Fibroblast of lung (primary cell): ENCODE data around the gene LIN52. TPM values are rescaled to one million over a fixed set of nuclear protein-coding genes. Genes with fewer than 3 reads are reported as not detected.

ENCODE experiments used
- DNase-seq, 2 donors: peaks; one replicate each; pipeline versions ENCODE4 v3.0.0 to v3.0.0-alpha.2; 2010; ENCODE audit warnings: low read depth in 2 of 2
- H2AFZ ChIP-seq: 2 replicates; pipeline ENCODE4 v1.5.1; 2012; ENCODE audit warnings: low read length, control low read depth, inconsistent platforms
- H3K27ac ChIP-seq: 2 replicates; pipeline ENCODE4 v1.5.1; 2011; ENCODE audit warnings: low read length, control low read depth; ENCODE audit not compliant: insufficient read depth
- H3K27me3 ChIP-seq: 2 replicates; pipeline ENCODE4 v1.5.1; 2011; ENCODE audit warnings: mild to moderate bottlenecking, low read length; ENCODE audit not compliant: control insufficient read depth, insufficient read depth
- H3K36me3 ChIP-seq: 2 replicates; pipeline ENCODE4 v1.5.1; 2011; ENCODE audit warnings: low read length; ENCODE audit not compliant: control insufficient read depth, insufficient read depth
- H3K4me1 ChIP-seq: 2 replicates; pipeline ENCODE4 v1.5.1; 2011; ENCODE audit warnings: low read length; ENCODE audit not compliant: control insufficient read depth, insufficient read depth; ENCODE audit errors: extremely low read depth
- H3K4me2 ChIP-seq: 2 replicates; pipeline ENCODE4 v1.5.1; 2011; ENCODE audit warnings: low read length, control low read depth; ENCODE audit not compliant: insufficient read depth; ENCODE audit errors: extremely low read depth
- H3K4me3 ChIP-seq, 4 experiments: fragments of 200-600 bp in 1 of 4; sonication (generic) in 1 of 4; replicated peaks in 1 of 4; 2 replicates each; pipeline ENCODE4 v1.5.1; 2011 to 2016; ENCODE audit warnings: low read length in 4 of 4, low read depth in 3 of 4, mild to moderate bottlenecking in 3 of 4, control low read depth in 2 of 4, inconsistent platforms in 1 of 4, mixed read lengths in 1 of 4; ENCODE audit not compliant: insufficient read depth in 1 of 4; ENCODE audit errors: control extremely low read depth in 1 of 4
- H3K79me2 ChIP-seq: 2 replicates; pipeline ENCODE4 v1.5.1; 2012; ENCODE audit warnings: mild to moderate bottlenecking, low read length, inconsistent platforms; ENCODE audit not compliant: control insufficient read depth, insufficient read depth
- H3K9ac ChIP-seq: 2 replicates; pipeline ENCODE4 v1.5.1; 2011; ENCODE audit warnings: mild to moderate bottlenecking, low read length, control low read depth; ENCODE audit not compliant: insufficient read depth
- H3K9me3 ChIP-seq: 2 replicates; pipeline ENCODE4 v1.5.1; 2012; ENCODE audit warnings: low read depth, low read length; ENCODE audit not compliant: control insufficient read depth, insufficient read depth
- H4K20me1 ChIP-seq: 2 replicates; pipeline ENCODE4 v1.5.1; 2011; ENCODE audit warnings: low read length; ENCODE audit not compliant: control insufficient read depth, insufficient read depth; ENCODE audit errors: extremely low read depth
- CTCF ChIP-seq, 2 donors: IDR thresholded peaks in 1 of 2; conservative IDR thresholded peaks in 1 of 2; 1 replicate in 1 of 2; 2 replicates in 1 of 2; pipeline ENCODE4 v1.5.1; 2011 to 2012; ENCODE audit warnings: low read length in 2 of 2, control low read depth in 1 of 2, inconsistent platforms in 1 of 2, low read depth in 1 of 2, mild to moderate bottlenecking in 1 of 2
- EZH2 ChIP-seq: IDR thresholded peaks from 2 replicates; pipeline ENCODE4 v1.5.1; 2012; ENCODE audit warnings: low read length, control low read depth, mild to moderate bottlenecking; ENCODE audit errors: missing control alignments
- polyA plus RNA-seq, 2 donors: library from polyadenylated mRNA; depleted of rRNA in 1 of 2; stranded (reverse) in 1 of 2; unstranded in 1 of 2; fragments of >200 nt; gene quantifications; 2 replicates each; pipeline ENCODE4 v1.2.1, GENCODE V29; 2011 to 2012; ENCODE audit warnings: missing spikeins in 1 of 2
- total RNA-seq: library from RNA; depleted of rRNA; stranded (reverse); fragments of >200 nt; gene quantifications from 2 replicates; pipeline ENCODE4 v1.2.1, GENCODE V29; 2014

Gene LIN52
- total and polyA plus RNA-seq, 2 donors (not counting 1 experiment from before 2014, with no cell fraction given), result 7.5 to 11.9 TPM

- H4K20me1 ChIP-seq, result no peaks in the 10 kb centered on the region
- no peaks in the 10 kb centered on the region for H3K79me2 ChIP-seq
- H3K4me3 ChIP-seq, result peak overlapping the region in 2 of 4 experiments; percentile 7 to 13
- peak; percentile 49 to 51 for DNase-seq
- H3K9ac ChIP-seq, result no peak overlapping the region
- TF ChIP-seq CTCF (conservative IDR thresholded peaks at IDR 0.05 in 1 of 2, IDR thresholded peaks at IDR 0.05 in 1 of 2; ENCODE audit: low read depth in 1 of 2, low read length in 2 of 2) (peak; percentile 79 to 92), EZH2 (no peak)
- H3K36me3 ChIP-seq, result no peaks in the 10 kb centered on the region
- no peak overlapping the region for H3K27ac ChIP-seq
- no peaks in the 10 kb centered on the region for H3K4me1 ChIP-seq
- no peaks in the 10 kb centered on the region for H3K9me3 ChIP-seq
- peaks cover 29% of the 10 kb centered on the region for H3K27me3 ChIP-seq
- peak overlapping the region; percentile 58 for H3K4me2 ChIP-seq
- H2AFZ ChIP-seq, result no peak overlapping the region
Observed at GRCh38 chr14:74217672-74218448, 133.1 kb downstream of the LIN52 start.

- Histone ChIP-seq H4K20me1 (no peaks in the 10 kb centered on the region), H3K27me3 (peaks cover 29% of the 10 kb centered on the region), H3K79me2 (no peaks in the 10 kb centered on the region), H3K4me2 (no peak overlapping the region), H3K4me1 (no peaks in the 10 kb centered on the region), H3K4me3 (no peak overlapping the region), H3K27ac (no peak overlapping the region), H2AFZ (no peak overlapping the region), H3K36me3 (no peaks in the 10 kb centered on the region), H3K9me3 (no peaks in the 10 kb centered on the region), H3K9ac (no peak overlapping the region)
- DNase-seq, result no peak
- no peak for TF ChIP-seq EZH2
- peak in 1 of 2 donors; percentile 3 for TF ChIP-seq CTCF (conservative IDR thresholded peaks at IDR 0.05 in 1 of 2, IDR thresholded peaks at IDR 0.05 in 1 of 2; ENCODE audit: low read depth in 1 of 2, low read length in 2 of 2)
Observed at GRCh38 chr14:74218462-74218861, 133.7 kb downstream of the LIN52 start.

- H3K36me3 ChIP-seq, result no peaks in the 10 kb centered on the region
- TF ChIP-seq EZH2, result no peak
- no peak for TF ChIP-seq CTCF (conservative IDR thresholded peaks at IDR 0.05 in 1 of 2, IDR thresholded peaks at IDR 0.05 in 1 of 2; ENCODE audit: low read depth in 1 of 2, low read length in 2 of 2)
- H3K4me2 ChIP-seq, result no peak overlapping the region
- no peaks in the 10 kb centered on the region for H3K4me1 ChIP-seq
- no peaks in the 10 kb centered on the region for H3K9me3 ChIP-seq
- H3K79me2 ChIP-seq, result no peaks in the 10 kb centered on the region
- H3K27ac ChIP-seq, result no peak overlapping the region
- DNase-seq, result no peak
- no peak overlapping the region for H3K4me3 ChIP-seq
- H4K20me1 ChIP-seq, result no peaks in the 10 kb centered on the region
- no peak overlapping the region for H3K9ac ChIP-seq
- no peak overlapping the region for H2AFZ ChIP-seq
- H3K27me3 ChIP-seq, result peaks cover 25% of the 10 kb centered on the region
Observed at GRCh38 chr14:74219277-74220205, 134.8 kb downstream of the LIN52 start.
